HepG2 (cell line): ENCODE results near the gene CNTROB. TPM values are rescaled to one million over a fixed set of nuclear protein-coding genes. Genes with fewer than 3 reads are reported as not detected.

Experiments
- ATAC-seq: fragments of 200-7000 bp; cut with Tn5 transposase; 3 replicates; pipeline ENCODE4 v1.9.1; 2020; ENCODE audit warnings: mild to moderate bottlenecking, moderate library complexity
- BruUV-seq: library from RNA; stranded (reverse); fragments of 400-500 nt; replicated peaks from 2 replicates; lab custom pipeline; 2021; lab: Mats Ljungman, UMichigan
- CTCF ChIA-PET: fragments of 300-600 bp; formaldehyde crosslinking; extraction: SDS; loops from one replicate; lab custom pipeline; 2021; ENCODE audit warnings: low total read pairs, inconsistent platforms, low intra/inter-chr PET ratio; lab: Yijun Ruan, JAX
- POLR2A ChIA-PET: fragments of 350-600 bp; sonication (Branson Sonifier 250); formaldehyde crosslinking; loops from one replicate; lab custom pipeline; 2020; ENCODE audit warnings: antibody characterized with exemption, inconsistent platforms; lab: Yijun Ruan, JAX
- DNase-seq: peaks from one replicate; pipeline ENCODE4 v3.0.0-alpha.2; 2015; ENCODE audit warnings: low spot score
- FAIRE-seq: peaks from 3 replicates; lab custom pipeline; 2011; peaks lifted over from hg19 to GRCh38; lab: Jason Lieb, UNC
- H2AFZ ChIP-seq: one replicate; pipeline ENCODE4 v1.6.1; 2011; ENCODE audit warnings: low read length, inconsistent platforms
- H3K27ac ChIP-seq: fragments of 300-600 bp; 3 replicates; pipeline ENCODE4 v1.8.0; 2011; ENCODE audit warnings: mixed run types, mild to moderate bottlenecking, mixed read lengths, low read length, inconsistent platforms; ENCODE audit not compliant: insufficient read depth; ENCODE audit errors: extremely low read length
- H3K27me3 ChIP-seq, 2 experiments: fragments of 200-600 bp in 1 of 2; 2 replicates in 1 of 2; 3 replicates in 1 of 2; pipeline versions ENCODE4 v1.6.0 to v1.8.0; 2011; ENCODE audit warnings: low read length in 2 of 2, mild to moderate bottlenecking in 2 of 2, moderate library complexity in 2 of 2, inconsistent platforms in 1 of 2; ENCODE audit not compliant: insufficient read depth in 2 of 2, control insufficient read depth in 1 of 2
- H3K36me3 ChIP-seq, 2 experiments: fragments of 200-600 bp in 1 of 2; replicated peaks in 1 of 2; 2 replicates in 1 of 2; 3 replicates in 1 of 2; pipeline versions ENCODE4 v1.5.1 to v1.8.0; 2011; ENCODE audit warnings: low read length in 2 of 2, inconsistent platforms in 1 of 2; ENCODE audit not compliant: insufficient read depth in 2 of 2, control insufficient read depth in 1 of 2
- H3K4me1 ChIP-seq: 2 replicates; pipeline ENCODE4 v1.5.1; 2012; ENCODE audit warnings: low read length, inconsistent platforms; ENCODE audit not compliant: insufficient read depth
- H3K4me2 ChIP-seq: 2 replicates; pipeline ENCODE4 v1.6.0; 2011; ENCODE audit warnings: low read depth, low read length, inconsistent platforms
- H3K4me3 ChIP-seq, 3 experiments: fragments of 200-600 bp in 1 of 3; sonication (generic), shearing (Covaris generic) in 1 of 3; replicated peaks in 1 of 3; 2 replicates each; pipeline ENCODE4 v1.5.1; 2011 to 2016; ENCODE audit warnings: low read length in 3 of 3, inconsistent platforms in 2 of 3, low read depth in 2 of 3, mild to moderate bottlenecking in 2 of 3, control low read depth in 1 of 3, mixed read lengths in 1 of 3; ENCODE audit not compliant: insufficient read depth in 1 of 3
- H3K79me2 ChIP-seq: one replicate; pipeline ENCODE4 v1.6.1; 2011; ENCODE audit warnings: low read length, inconsistent platforms; ENCODE audit not compliant: insufficient read depth
- H3K9ac ChIP-seq: 2 replicates; pipeline ENCODE4 v1.6.0; 2011; ENCODE audit warnings: mild to moderate bottlenecking, low read depth, low read length, inconsistent platforms; ENCODE audit not compliant: insufficient read depth
- H3K9me3 ChIP-seq: 2 replicates; pipeline ENCODE4 v1.5.1; 2012; ENCODE audit warnings: mild to moderate bottlenecking, low read length
- H4K20me1 ChIP-seq: 2 replicates; pipeline ENCODE4 v1.6.0; 2011; ENCODE audit warnings: inconsistent platforms, mild to moderate bottlenecking, low read length, moderate library complexity; ENCODE audit not compliant: insufficient read depth
- HNF1A ChIP-seq, 2 experiments: sonication (generic) in 1 of 2; formaldehyde crosslinking in 1 of 2; IDR thresholded peaks; 2 replicates each; pipeline versions ENCODE4 v1.4.0 to v1.6.1; 2016 to 2020; ENCODE audit warnings: borderline replicate concordance in 1 of 2, low read depth in 1 of 2, mild to moderate bottlenecking in 1 of 2, missing genetic modification reagents in 1 of 2
- WGBS: methylation state at CpG from one replicate; pipeline ENCODE4 v1.1.6; 2017; ENCODE audit warnings: low lambda C conversion rate; 5-methylcytosine and 5-hydroxymethylcytosine counted together
- in situ Hi-C: cut with HindIII; loops from 2 replicates; pipeline ENCODE4 v1.10.0; 2017; ENCODE audit warnings: low pct_unique_long_range_greater_than_20kb; ENCODE audit not compliant: extremely low pct_ligation_motif_present
- intact Hi-C: fragments of 100-400 bp; cut with micrococcal nuclease; formaldehyde crosslinking; loops from one replicate; pipeline ENCODE4 v1.10.0; 2022; ENCODE audit not compliant: unreplicated experiment
- polyA plus RNA-seq, 8 experiments: library from polyadenylated mRNA; depleted of rRNA in 3 of 8; stranded (reverse) in 7 of 8; unstranded in 1 of 8; fragments of >200 nt; fragmentation: Illumina TruSeq in 4 of 8; extraction: Trizol in 4 of 8; gene quantifications; 2 replicates each; pipeline versions ENCODE4 v1.2.1 to v1.2.3, GENCODE V29; 2011 to 2016; ENCODE audit warnings: low read depth in 4 of 8, missing spikeins in 1 of 8, mixed read lengths in 1 of 8; ENCODE audit not compliant: insufficient read depth in 1 of 8
- total RNA-seq, 5 experiments: library from RNA; depleted of rRNA; stranded (reverse); fragments of >200 nt; fragmentation: Illumina TruSeq; extraction: Trizol; gene quantifications; 2 replicates each; pipeline ENCODE4 v1.2.3, GENCODE V29; 2016; ENCODE audit warnings: low read depth in 1 of 5

CNTROB gene
- total and polyA plus RNA-seq, 2 of the 13 experiments (the other 11 are each of a cell fraction or from before 2014, with no cell fraction given), result 21.2 to 24.1 TPM

- CTCF ChIA-PET, result no interaction called here
- FAIRE-seq, result no peak
Observed at GRCh38 chr17:7993972-7994589, 62.1 kb downstream of the CNTROB start.

More at GRCh38 chr17:7993972-7994589, 62.1 kb downstream of the CNTROB start:
- in situ Hi-C loops (no loop called here), intact Hi-C loops (loop anchor here (5.0 kb wide), 1 partner anchor 252 kb away; no protein-coding TSS in a partner anchor)
- Histone ChIP-seq H3K27ac (no peak overlapping the region), H3K79me2 (no peaks in the 10 kb centered on the region), H3K36me3 (no peaks in the 10 kb centered on the region)
- no peak for TF ChIP-seq HNF1A (IDR thresholded peaks at IDR 0.05; ENCODE audit: low read depth)
- TF ChIP-seq HNF1A (CRISPR knock-in tag; IDR thresholded peaks at IDR 0.05; ENCODE audit: borderline replicate concordance), result no peak
- TF ChIP-seq, all 625 proteins: peak for 0
- Histone ChIP-seq H4K20me1 (no peaks in the 10 kb centered on the region), H3K4me3 (no peak overlapping the region), H3K9ac (no peak overlapping the region), H3K9me3 (no peaks in the 10 kb centered on the region), H3K27me3 (peaks cover 0 to 9% of the 10 kb centered on the region in 2 experiments; a peak in 2 of 5 replicates), H2AFZ (no peak overlapping the region), H3K4me2 (no peak overlapping the region), H3K4me1 (peaks cover 8% of the 10 kb centered on the region)
- DNase-seq (no peak), ATAC-seq (no peak)
- POLR2A ChIA-PET, result no interaction called here
- 68% methylated on average over 16 of the region's 27 CpGs for WGBS
- no TSS peak for BruUV-seq
